Left renal cortex interstitium (tissue), 4 donors: ENCODE results near the gene CHCHD10. TPM values are rescaled to one million over a fixed set of nuclear protein-coding genes. Genes with fewer than 3 reads are reported as not detected.
A peak's percentile ranks its signal among the peaks of the same experiment; 100 is the strongest.
"Not testable (repeated sequence)": the region's sequence is repeated elsewhere in the genome, so short reads cannot be mapped to it uniquely, and the experiment has no call there.

ENCODE experiments used
- DNase-seq, 4 donors: peaks; one replicate each; pipeline ENCODE4 v3.0.0-alpha.2; 2013; ENCODE audit warnings: low read depth in 4 of 4, low spot score in 2 of 4, missing footprints in 1 of 4
- polyA plus RNA-seq, 4 donors: library from polyadenylated mRNA; unstranded; fragments of 120-200 nt; gene quantifications; one replicate each; pipeline ENCODE4 v1.2.1, GENCODE V29; 2013; ENCODE audit not compliant: insufficient read length in 4 of 4

The CHCHD10 gene
- polyA plus RNA-seq, 4 donors = 67.4 to 132 (median 86.9) TPM

DNA sequence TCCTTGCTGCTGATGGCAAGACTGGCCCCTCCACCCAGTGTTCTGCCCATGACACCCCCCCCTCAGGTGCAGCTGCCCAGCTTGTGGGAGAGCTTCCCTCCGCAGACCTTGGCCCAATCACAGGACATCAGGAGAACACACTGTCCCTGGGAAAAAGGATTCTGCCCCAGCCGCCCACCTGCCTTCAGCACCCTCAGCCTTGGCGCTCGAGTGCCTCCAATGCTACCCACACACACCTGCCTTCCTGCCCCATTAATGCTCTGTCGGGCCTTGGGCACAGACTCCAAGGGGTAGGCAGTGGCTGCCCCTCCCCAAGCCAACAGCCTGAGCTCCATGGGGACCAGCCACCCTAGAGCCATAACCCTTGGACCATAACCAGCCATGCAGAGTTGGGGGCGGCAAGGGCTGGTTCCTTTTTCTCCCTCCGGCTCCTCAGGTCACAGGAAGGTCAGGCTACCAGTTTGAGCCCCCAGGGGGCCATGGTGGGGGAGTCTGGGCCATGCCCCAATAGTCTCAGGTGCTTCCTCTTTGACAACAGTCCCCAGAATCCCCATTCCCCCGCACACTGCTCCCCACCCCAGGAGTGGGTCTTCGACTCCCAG, 15.6 kb downstream of the CHCHD10 start:
- DNase-seq = no peak

DNA sequence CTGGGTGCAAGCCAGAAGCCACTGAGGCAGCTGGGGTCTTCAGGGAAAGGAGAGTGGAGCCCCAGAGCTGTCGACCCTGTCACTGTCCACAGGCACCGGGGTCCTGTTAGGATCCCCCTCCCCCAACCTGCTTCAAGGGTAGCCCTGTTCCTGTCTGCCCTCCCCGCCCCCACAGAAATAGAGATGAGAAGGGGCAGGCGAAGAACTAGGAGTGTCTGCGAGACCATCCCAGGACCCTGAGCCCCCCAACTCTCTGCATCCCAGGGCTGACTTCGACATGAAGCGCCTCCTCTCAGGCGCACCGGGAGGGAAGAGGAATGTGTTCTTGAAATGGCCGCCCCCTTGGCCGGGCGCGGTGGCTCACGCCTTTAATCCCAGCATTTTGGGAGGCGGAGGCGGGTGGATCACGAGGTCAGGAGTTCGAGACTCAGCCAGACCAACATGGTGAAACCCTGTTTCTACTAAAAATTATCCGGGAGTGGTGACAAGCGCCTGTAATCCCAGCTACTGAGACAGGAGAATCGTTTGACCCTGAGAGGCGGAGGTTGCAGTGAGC, 16.3 kb downstream of the CHCHD10 start:
- no peak for DNase-seq

- DNase-seq = peak in 3 of 4 donors; percentile 71 to 79 (median 72)
Observed at GRCh38 chr22:23750714-23751440, 16.9 kb downstream of the CHCHD10 start, which contains the start of gene ZNF70. ZNF70 (minus strand) TSS chr22:23751112; CDS start chr22:23745140, 5,972 bp downstream.

DNA sequence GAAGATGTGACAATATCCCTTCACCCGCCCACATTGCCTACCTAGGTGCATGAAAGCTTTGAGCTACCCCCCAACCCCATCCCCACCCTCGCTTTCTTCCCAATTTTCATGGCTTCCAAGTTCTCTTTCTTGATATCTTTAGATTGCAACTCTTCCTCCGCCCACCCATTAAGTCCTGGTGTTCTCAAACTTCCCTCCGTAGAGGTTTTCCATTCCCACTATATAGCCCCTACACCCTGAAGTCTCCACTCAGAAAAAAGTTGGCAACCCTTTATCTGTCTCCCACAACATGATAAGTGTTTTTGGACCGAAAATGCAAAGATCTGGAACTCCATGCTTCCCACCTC, 17.4 kb downstream of the CHCHD10 start:
- no peak for DNase-seq

- DNase-seq = no peak
Observed at GRCh38 chr22:23749841-23750301, 17.9 kb downstream of the CHCHD10 start.

DNA sequence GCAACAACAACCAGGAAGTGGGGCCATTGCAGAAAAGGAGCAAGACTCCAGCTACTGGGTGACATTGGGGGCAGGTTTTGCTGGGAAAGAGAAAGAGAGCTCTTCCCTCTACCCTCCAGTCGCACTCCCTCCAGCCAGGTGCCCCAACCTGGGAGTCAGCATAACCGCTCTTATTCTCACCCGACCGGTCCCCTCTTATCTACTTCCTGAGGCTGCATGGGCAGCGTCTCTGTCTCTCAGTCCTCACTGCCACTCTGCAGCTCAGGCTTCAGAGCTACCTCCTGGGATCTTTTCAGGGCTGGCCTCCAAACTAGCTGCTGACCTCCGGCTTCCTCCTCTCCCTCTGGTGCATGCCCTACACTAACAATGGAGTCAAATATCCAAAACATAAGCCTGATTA, 22.0 kb downstream of the CHCHD10 start:
- DNase-seq = no peak

DNA sequence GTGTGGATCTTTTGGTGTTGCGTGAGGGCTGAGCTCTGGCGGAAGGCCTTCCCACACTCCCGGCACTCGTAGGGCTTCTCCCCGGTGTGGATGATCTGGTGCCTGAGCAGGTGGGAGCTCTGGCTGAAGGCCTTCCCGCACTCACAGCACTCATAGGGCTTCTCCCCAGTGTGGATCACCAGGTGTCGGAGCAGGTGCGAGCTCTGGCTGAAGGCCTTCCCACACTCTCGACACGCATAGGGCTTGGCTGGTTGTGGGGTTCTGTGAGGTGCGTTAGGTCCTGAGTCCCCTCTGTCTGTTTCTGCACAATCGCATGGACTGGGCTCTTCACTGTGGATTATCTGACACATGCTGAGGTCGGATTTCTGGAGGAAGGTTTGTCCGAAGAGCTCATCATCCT, 23.3 kb downstream of the CHCHD10 start:
- DNase-seq = no peak

DNA sequence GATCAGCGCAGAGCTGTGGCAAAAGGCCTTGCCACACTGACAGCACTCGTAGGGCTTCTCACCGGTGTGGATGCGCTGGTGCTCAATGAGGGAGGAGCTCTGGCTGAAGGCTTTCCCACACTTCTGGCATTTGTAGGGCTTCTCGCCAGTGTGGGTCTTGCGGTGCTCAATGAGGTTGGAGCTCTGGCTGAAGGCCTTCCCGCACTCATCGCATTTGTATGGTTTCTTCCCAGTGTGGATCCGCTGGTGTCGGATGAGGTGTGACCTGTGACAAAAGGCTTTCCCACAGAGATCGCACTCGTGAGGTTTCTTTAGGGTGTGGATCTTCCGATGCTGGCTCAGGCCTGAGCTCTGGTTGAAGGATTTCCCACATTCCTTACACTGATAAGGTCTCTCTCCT, 23.8 kb downstream of the CHCHD10 start:
- no peak for DNase-seq

DNA sequence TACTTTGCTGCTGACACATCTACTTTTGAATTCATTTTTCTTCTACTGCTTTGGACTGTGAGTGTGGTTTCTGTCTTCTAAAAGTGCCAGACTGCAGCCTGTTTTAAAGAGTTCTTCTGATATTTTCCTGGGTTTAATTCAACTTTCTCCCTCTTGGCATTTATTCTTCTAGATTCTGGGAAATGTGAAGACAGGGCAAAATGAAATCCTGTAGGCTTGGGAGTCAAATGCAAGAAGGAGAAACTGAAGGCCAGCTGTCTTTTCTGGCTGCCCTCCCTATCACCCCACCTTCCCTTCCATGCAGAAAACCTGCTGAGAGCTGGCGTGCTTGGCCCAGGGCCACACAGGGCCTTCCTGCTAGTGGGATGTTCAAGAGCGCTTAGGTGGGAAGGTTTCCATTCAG, 24.5 kb downstream of the CHCHD10 start:
- DNase-seq = no peak

GRCh38 chr22:23742505-23743264, 25.1 kb downstream of the CHCHD10 start:
- no peak for DNase-seq

DNA sequence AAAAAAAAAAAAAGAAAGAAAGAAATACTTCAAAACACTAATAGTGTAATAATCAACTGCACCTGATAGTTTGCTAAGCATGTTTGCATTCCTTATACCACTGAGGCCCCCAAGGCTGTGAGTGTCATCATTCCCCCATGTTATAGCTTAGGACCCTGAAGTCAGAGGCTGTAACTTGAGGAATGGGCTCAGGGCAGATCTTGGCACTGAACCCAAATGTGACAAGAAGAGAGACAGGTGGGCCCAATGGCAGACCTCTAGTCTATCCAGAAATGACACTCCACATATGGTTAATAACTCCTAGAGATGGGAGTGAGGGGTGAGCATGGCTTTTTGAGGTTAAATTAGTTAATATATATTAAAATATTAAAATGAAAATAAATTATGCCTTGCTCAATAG, 30.1 kb downstream of the CHCHD10 start:
- DNase-seq = no peak

- DNase-seq = not testable (repeated sequence)
Observed at GRCh38 chr22:23728108-23728507, 39.7 kb downstream of the CHCHD10 start.

- DNase-seq = no peak
Observed at GRCh38 chr22:23722724-23723123, 45.0 kb downstream of the CHCHD10 start.

DNA sequence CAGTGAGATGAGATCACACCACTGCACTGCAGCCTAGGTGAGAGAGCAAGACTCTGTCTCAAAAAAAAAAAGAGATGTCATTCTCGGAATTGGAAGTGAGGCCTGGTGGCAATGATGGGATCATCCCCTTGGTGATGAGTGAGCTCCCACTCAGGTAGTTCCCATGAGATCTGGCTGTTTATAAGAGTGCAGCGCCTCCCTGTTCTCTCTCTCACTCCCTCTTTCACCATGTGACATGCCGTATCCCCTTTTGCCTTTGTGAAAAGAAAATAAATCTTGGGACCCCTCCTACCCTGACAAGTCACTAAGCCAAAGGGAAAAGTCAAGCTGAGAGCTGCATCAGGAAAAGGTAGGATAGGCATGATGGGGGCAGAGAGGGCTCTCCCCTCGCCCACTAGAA, 45.6 kb downstream of the CHCHD10 start:
- no peak for DNase-seq

- no peak for DNase-seq
Observed at GRCh38 chr22:23720855-23721254, 46.9 kb downstream of the CHCHD10 start.

GRCh38 chr22:23718371-23719165, 49.2 kb downstream of the CHCHD10 start:
- no peak for DNase-seq

GRCh38 chr22:23716811-23717801, 50.7 kb downstream of the CHCHD10 start:
- peak; percentile 63 to 80 (median 77) for DNase-seq
